HG02798 (cell line): Measurements from ENCODE around the gene COMMD7.

ENCODE experiments used
- ATAC-seq: cut with Tn5 transposase; IDR thresholded peaks from one replicate; pipeline ENCODE4 v1.9.1; 2021; ENCODE audit warnings: mild to moderate bottlenecking; ENCODE audit not compliant: unreplicated experiment, poor library complexity

COMMD7 gene

DNA sequence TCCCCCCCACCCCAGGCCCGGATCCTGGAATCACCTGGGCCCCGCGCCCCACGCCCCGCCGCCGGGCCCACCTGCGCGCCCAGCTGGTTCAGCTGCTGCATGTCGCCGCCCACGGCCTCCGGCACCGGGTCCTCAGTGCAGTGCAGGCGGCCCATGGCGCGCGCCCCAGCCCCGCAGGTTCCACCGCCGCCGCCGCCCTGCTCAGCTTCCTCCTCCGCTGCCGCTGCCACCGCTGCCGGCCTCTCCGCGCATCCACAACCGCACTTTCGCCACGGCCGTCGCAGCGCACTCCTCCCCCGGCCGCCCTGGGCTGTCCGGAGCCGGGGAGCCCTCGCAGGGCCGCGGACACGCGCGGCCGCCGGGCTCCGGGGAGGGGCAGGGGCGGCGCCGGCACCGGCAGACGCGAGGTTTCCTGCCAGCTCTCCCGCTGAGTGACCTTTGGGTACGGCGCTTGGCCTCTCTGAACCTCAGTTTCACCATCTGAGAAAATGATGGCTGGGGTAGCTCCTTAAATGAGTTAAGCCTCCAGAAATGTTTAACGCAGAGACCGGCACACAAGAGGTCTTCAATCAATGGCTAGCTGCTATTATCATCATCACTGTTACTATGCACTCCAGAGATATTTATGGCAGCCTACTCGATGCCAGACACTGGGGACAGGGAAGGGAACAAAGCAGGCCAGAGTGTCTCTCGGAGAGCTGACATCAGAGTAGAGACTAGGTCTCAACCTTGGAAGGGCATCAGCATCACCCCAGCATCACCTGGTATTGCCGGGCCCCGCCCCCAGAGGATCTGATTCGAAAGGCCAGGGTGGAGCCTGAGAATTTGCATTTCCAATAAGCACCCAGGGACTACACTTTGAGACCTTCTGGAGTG lies at the start of gene COMMD7:
Gene COMMD7, minus strand, starts transcription at position 231 of the 876 bp plus-strand sequence. Its CDS starts 76 bp downstream, at position 155.
- peak; percentile 72 for ATAC-seq

DNA sequence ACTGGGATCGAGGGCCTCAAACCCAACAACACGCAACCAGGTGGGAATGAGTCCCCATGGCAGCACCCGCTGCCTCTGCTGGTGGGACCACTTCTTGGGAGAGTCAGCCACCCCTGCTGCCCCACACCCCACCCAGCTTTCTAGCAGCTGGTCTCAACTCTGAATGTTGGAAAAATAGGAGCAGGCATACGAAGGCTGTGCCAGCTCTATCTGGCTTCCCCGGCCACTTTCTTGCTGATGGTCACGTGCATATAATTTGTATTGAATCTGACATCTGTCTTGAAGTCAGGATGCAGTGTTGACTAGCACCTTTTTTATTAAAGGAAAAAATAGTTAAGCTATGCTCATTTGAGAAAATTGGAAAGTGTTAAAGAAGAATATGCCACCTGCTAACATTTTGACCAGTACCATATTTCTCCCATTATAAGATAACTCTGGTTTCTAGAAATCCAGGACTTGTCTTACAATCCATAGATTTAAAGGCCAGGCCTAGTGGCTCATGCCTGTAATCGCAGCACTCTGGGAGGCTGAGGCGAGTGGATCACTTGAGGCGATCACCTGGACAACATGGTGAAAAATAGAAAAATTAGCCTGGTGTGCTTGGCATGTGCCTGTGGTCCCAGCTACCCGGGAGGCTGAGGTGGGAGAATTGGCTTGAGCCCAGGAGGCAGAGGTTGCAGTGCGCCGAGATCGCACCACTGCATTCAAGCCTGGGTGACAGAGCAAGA lies 49.6 kb upstream of the COMMD7 start:
- no peak for ATAC-seq

- peak; percentile 81 for ATAC-seq
Observed at GRCh38 chr20:32792316-32792715, 49.0 kb upstream of the COMMD7 start.

DNA sequence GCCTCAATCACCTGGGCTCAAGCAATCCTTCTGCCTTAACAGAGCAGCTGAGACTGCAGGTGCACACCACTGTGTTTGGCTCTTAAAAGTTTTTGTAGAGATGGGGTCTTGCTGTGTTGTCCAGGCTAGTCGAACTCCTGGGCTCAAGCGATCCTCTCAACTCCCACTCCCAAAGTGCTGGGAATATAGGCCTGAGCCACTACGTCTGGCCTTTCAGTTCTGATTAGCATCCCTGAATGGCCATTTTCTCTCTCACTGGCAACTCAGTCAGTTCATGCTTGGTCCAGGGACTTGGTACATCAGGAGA lies 47.4 kb upstream of the COMMD7 start:
- ATAC-seq = no peak

- ATAC-seq = peak; percentile 64
Observed at GRCh38 chr20:32789896-32790750, 46.9 kb upstream of the COMMD7 start.

GRCh38 chr20:32787168-32787567 lies 43.9 kb upstream of the COMMD7 start:
- no peak for ATAC-seq

GRCh38 chr20:32786059-32786760 lies 42.9 kb upstream of the COMMD7 start:
- ATAC-seq = no peak

GRCh38 chr20:32784369-32785080 lies 41.3 kb upstream of the COMMD7 start:
- no peak for ATAC-seq

GRCh38 chr20:32780749-32781655 lies 37.7 kb upstream of the COMMD7 start:
- ATAC-seq = no peak

- ATAC-seq = no peak
Observed at GRCh38 chr20:32780278-32780677, 37.0 kb upstream of the COMMD7 start.

DNA sequence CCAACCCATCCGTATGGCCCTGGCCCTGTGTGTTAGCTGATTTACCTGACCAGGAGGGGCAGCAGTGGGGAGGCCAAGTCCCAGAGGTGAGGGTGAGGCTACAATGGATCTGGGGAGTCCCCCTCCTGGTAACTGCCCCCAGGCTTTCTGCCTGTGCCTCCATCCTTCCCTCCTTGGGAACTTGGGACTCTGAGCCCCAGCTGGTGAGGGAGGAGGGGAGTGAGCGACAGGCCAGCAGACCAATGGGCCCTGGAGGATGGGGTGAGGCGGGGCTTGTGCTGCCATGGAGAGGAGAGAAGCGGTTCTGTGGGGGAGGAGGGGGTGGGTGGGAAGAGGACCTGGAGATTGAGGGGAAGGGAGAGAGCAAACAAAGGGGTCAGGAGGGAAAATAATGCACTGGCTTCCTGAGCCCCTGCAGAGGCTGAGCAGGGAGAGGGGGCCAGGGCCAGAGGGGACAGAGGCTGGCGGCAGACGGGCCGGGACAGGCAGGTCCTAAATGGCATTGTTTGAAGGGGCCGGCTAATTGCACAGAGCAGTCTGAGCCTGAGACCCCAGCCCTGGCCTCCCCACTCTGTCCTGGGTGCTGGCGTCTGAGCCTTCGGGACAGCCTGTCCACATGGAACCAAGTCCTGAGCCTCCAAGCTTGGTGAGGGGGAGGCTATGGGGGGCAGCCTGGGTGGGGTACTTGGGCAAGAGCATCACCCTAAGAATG lies 36.4 kb upstream of the COMMD7 start:
- no peak for ATAC-seq

- ATAC-seq = no peak
Observed at GRCh38 chr20:32777177-32777956, 34.1 kb upstream of the COMMD7 start.

DNA sequence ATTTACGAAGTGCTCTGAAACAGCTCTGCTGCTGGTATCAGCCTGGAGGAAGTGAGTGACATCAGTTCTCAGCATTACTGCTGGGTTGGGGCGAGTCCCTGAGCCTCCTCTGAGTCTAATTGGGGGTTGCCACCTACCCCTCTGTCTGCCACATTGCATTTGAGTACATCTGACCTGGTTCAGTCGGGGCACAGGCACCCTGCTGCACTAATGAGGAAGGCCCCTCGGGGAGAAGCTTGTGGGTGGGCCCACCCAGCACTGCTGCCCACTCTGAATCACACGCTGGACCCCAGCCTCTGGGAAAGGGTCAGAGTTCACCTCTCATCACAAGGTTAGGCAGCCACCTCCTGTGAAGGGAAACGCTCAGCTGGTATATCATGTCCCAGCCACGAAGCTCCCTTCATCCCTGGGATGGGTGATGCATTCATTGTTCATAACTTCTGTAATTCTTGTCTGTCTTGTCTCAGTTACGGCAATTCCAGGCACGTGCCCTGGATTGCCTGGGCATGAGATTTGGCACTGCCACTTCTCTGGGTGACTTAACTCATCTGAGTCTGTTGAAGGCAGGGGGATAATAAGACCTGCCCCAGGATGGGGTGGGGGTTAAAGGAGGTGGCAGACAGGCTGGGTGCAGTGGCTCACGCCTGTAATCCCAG lies 32.2 kb upstream of the COMMD7 start:
- no peak for ATAC-seq

GRCh38 chr20:32773855-32774254 lies 30.6 kb upstream of the COMMD7 start:
- no peak for ATAC-seq

- ATAC-seq = no peak
Observed at GRCh38 chr20:32773223-32773622, 30.0 kb upstream of the COMMD7 start.

GRCh38 chr20:32772046-32772445 lies 28.8 kb upstream of the COMMD7 start:
- no peak for ATAC-seq
